ENCODE results near the gene CDK16.

Gene CDK16

GRCh38 chrX:47186096-47186740, 32.3 kb upstream of the CDK16 start:
- DNase-seq, result no peak

GRCh38 chrX:47187106-47187677, 31.3 kb upstream of the CDK16 start:
- no peak for DNase-seq

- no peak for DNase-seq
Observed at GRCh38 chrX:47189906-47190305, 28.6 kb upstream of the CDK16 start.

- DNase-seq, result peak; percentile 85
Observed at GRCh38 chrX:47190445-47191269, 27.8 kb upstream of the CDK16 start.

GRCh38 chrX:47191331-47191730, 27.1 kb upstream of the CDK16 start:
- DNase-seq, result peak; percentile 64

GRCh38 chrX:47191806-47192401, 26.6 kb upstream of the CDK16 start:
- no peak for DNase-seq

- DNase-seq, result peak; percentile 89
Observed at GRCh38 chrX:47193475-47194193, 24.8 kb upstream of the CDK16 start, which contains the start of gene UBA1. Gene UBA1 (plus strand): TSS chrX:47193829. CDS start chrX:47198803, 4,974 bp downstream.

GRCh38 chrX:47194194-47194787, 24.2 kb upstream of the CDK16 start:
- DNase-seq, result no peak

- no peak for DNase-seq
Observed at GRCh38 chrX:47196098-47196497, 22.4 kb upstream of the CDK16 start.

- no peak for DNase-seq
Observed at GRCh38 chrX:47197526-47197925, 21.0 kb upstream of the CDK16 start.

GRCh38 chrX:47198026-47198686, 20.3 kb upstream of the CDK16 start:
- no peak for DNase-seq

- DNase-seq, result no peak
Observed at GRCh38 chrX:47198687-47199080, 19.8 kb upstream of the CDK16 start.

- DNase-seq, result no peak
Observed at GRCh38 chrX:47199286-47199685, 19.2 kb upstream of the CDK16 start.

- no peak for DNase-seq
Observed at GRCh38 chrX:47200385-47201150, 17.9 kb upstream of the CDK16 start.

GRCh38 chrX:47201345-47201944, 17.0 kb upstream of the CDK16 start:
- no peak for DNase-seq

- no peak for DNase-seq
Observed at GRCh38 chrX:47202316-47202715, 16.2 kb upstream of the CDK16 start.

- no peak for DNase-seq
Observed at GRCh38 chrX:47202877-47203276, 15.6 kb upstream of the CDK16 start.

GRCh38 chrX:47204970-47205369, 13.5 kb upstream of the CDK16 start:
- DNase-seq, result no peak

- DNase-seq, result no peak
Observed at GRCh38 chrX:47206316-47206715, 12.2 kb upstream of the CDK16 start.

GRCh38 chrX:47208108-47208507, 10.4 kb upstream of the CDK16 start:
- no peak for DNase-seq

All from activated naive CD4-positive, alpha-beta T cell treated with anti-CD3 and anti-CD28 coated beads, Interleukin-2, amount 50 U/mL, for 16 hours (primary cell).